Breast epithelium (tissue), 4 donors: ENCODE results near the gene TMEM176B. TPM values are rescaled to one million over a fixed set of nuclear protein-coding genes. Genes with fewer than 3 reads are reported as not detected.

Experiments
- DNase-seq, 2 donors: peaks; one replicate each; pipeline ENCODE4 v3.0.0-alpha.2; 2019; ENCODE audit warnings: low spot score in 2 of 2
- H3K27ac ChIP-seq, 2 donors: fragments of 200-600 bp; sonication (generic) in 1 of 2; one replicate each; pipeline ENCODE4 v1.5.1; 2016 to 2019; ENCODE audit warnings: mild to moderate bottlenecking in 1 of 2
- H3K27me3 ChIP-seq, 2 donors: fragments of 200-600 bp; sonication (generic) in 1 of 2; one replicate each; pipeline versions ENCODE4 v1.5.1 to v1.6.0; 2017 to 2019; ENCODE audit warnings: control low read depth in 1 of 2, mild to moderate bottlenecking in 1 of 2
- H3K36me3 ChIP-seq: fragments of 200-600 bp; one replicate; pipeline ENCODE4 v1.5.1; 2019
- H3K4me1 ChIP-seq, 2 donors: fragments of 200-600 bp; sonication (generic); one replicate each; pipeline ENCODE4 v1.5.1; 2016 to 2019; ENCODE audit warnings: control low read depth in 1 of 2
- H3K4me3 ChIP-seq, 3 donors: fragments of 200-600 bp; sonication (generic); 1 replicate in 2 of 3; 2 replicates in 1 of 3; pipeline ENCODE4 v1.5.1; 2016 to 2019; ENCODE audit warnings: mild to moderate bottlenecking in 3 of 3, moderate library complexity in 2 of 3
- H3K9me3 ChIP-seq, 2 donors: fragments of 200-600 bp; sonication (generic) in 1 of 2; one replicate each; pipeline ENCODE4 v1.5.1; 2016 to 2019; ENCODE audit warnings: control low read depth in 1 of 2
- CTCF ChIP-seq, 3 donors: fragments of 450-650 bp; IDR thresholded peaks; one replicate each; pipeline ENCODE4 v1.5.1; 2016 to 2017; ENCODE audit warnings: antibody characterized with exemption in 3 of 3, mild to moderate bottlenecking in 3 of 3, moderate library complexity in 3 of 3
- POLR2A ChIP-seq: fragments of 450-650 bp; IDR thresholded peaks from one replicate; pipeline ENCODE4 v1.6.1; 2016; ENCODE audit warnings: antibody characterized with exemption, mild to moderate bottlenecking, moderate library complexity
- POLR2AphosphoS5 ChIP-seq, 3 donors: sonication (generic); formaldehyde crosslinking; IDR thresholded peaks; one replicate each; pipeline ENCODE4 v1.6.1; 2017; ENCODE audit warnings: antibody characterized with exemption in 3 of 3
- intact Hi-C: fragments of 100-400 bp; cut with DNase I; formaldehyde crosslinking; loops from one replicate; pipeline ENCODE4 v1.15.1; 2023; ENCODE audit warnings: low total_unique reads
- total RNA-seq, 3 donors: library from RNA; depleted of rRNA; stranded (reverse); fragments of >200 nt; gene quantifications; one replicate each; pipeline ENCODE4 v1.1.0, GENCODE V29; 2016

The TMEM176B gene
- total RNA-seq, 3 donors from 2014 or later: 49.1 to 105 (median 75.5) TPM

- H3K4me3 ChIP-seq: no peak overlapping the region
- peak overlapping the region in 1 of 2 donors; percentile 58 for H3K27ac ChIP-seq
- DNase-seq: no peak
- intact Hi-C loops: no loop called here
- TF ChIP-seq POLR2AphosphoS5 (IDR thresholded peaks at IDR 0.05) (no peak), CTCF (IDR thresholded peaks at IDR 0.05) (no peak), POLR2A (no peak)
- no peaks in the 10 kb centered on the region for H3K4me1 ChIP-seq
- H3K27me3 ChIP-seq: no peaks in the 10 kb centered on the region
- no peaks in the 10 kb centered on the region for H3K36me3 ChIP-seq
- H3K9me3 ChIP-seq: no peaks in the 10 kb centered on the region
These were observed 44.6 kb downstream of the TMEM176B start for GRCh38 chr7:150755473-150756099.

- DNase-seq: no peak
- TF ChIP-seq POLR2AphosphoS5 (IDR thresholded peaks at IDR 0.05) (no peak), CTCF (IDR thresholded peaks at IDR 0.05) (no peak), POLR2A (no peak)
- intact Hi-C loops: loop anchor here (1.0 kb wide), 1 partner anchor 10 kb away; no protein-coding TSS in a partner anchor
These were observed 45.2 kb downstream of the TMEM176B start for GRCh38 chr7:150754951-150755350.

GRCh38 chr7:150753826-150754603 is 46.1 kb downstream of the TMEM176B start:
- no peak for DNase-seq
- no peaks in the 10 kb centered on the region for H3K27me3 ChIP-seq
- no peak overlapping the region for H3K4me3 ChIP-seq
- H3K9me3 ChIP-seq: no peaks in the 10 kb centered on the region
- no peaks in the 10 kb centered on the region for H3K36me3 ChIP-seq
- no peak overlapping the region for H3K27ac ChIP-seq
- intact Hi-C loops: loop anchor here (1.0 kb wide), 1 partner anchor 9 kb away; no protein-coding TSS in a partner anchor
- TF ChIP-seq POLR2AphosphoS5 (IDR thresholded peaks at IDR 0.05): no peak
- no peak for TF ChIP-seq POLR2A
- no peaks in the 10 kb centered on the region for H3K4me1 ChIP-seq

More at GRCh38 chr7:150754951-150755350, 45.2 kb downstream of the TMEM176B start:
- H3K4me3 ChIP-seq: no peak overlapping the region
- H3K27ac ChIP-seq: no peak overlapping the region
- H3K27me3 ChIP-seq: no peaks in the 10 kb centered on the region
- no peaks in the 10 kb centered on the region for H3K9me3 ChIP-seq
- H3K36me3 ChIP-seq: no peaks in the 10 kb centered on the region
- no peaks in the 10 kb centered on the region for H3K4me1 ChIP-seq

- no peak for TF ChIP-seq CTCF (IDR thresholded peaks at IDR 0.05)
- no peak for TF ChIP-seq POLR2A
- no peak for TF ChIP-seq POLR2AphosphoS5 (IDR thresholded peaks at IDR 0.05)
- Histone ChIP-seq H3K27ac (no peak overlapping the region), H3K36me3 (no peaks in the 10 kb centered on the region), H3K4me1 (no peaks in the 10 kb centered on the region), H3K9me3 (no peaks in the 10 kb centered on the region), H3K27me3 (no peaks in the 10 kb centered on the region), H3K4me3 (no peak overlapping the region)
- no peak for DNase-seq
- intact Hi-C loops: no loop called here
These were observed 46.9 kb downstream of the TMEM176B start for GRCh38 chr7:150753239-150753638.

- TF ChIP-seq POLR2AphosphoS5 (IDR thresholded peaks at IDR 0.05) (no peak), CTCF (IDR thresholded peaks at IDR 0.05) (no peak), POLR2A (no peak)
- Histone ChIP-seq H3K36me3 (no peaks in the 10 kb centered on the region), H3K4me3 (no peak overlapping the region), H3K4me1 (no peaks in the 10 kb centered on the region), H3K27me3 (no peaks in the 10 kb centered on the region), H3K27ac (no peak overlapping the region), H3K9me3 (no peaks in the 10 kb centered on the region)
- no peak for DNase-seq
- intact Hi-C loops: no loop called here
These were observed 48.5 kb downstream of the TMEM176B start for GRCh38 chr7:150751702-150752101.
